ENCODE results near the gene CXXC5.

CXXC5 gene

GRCh38 chr5:139662617-139663016, 14.5 kb downstream of the CXXC5 start:
- no peak overlapping the region for H3K4me3 ChIP-seq (ENCODE audit: low read depth, low read length)
- TF ChIP-seq CTCF (IDR thresholded peaks at IDR 0.05; ENCODE audit: borderline replicate concordance, insufficient read depth, low read depth, low read length): no peak

- TF ChIP-seq CTCF (IDR thresholded peaks at IDR 0.05; ENCODE audit: borderline replicate concordance, insufficient read depth, low read depth, low read length): no peak
- no peak overlapping the region for H3K4me3 ChIP-seq (ENCODE audit: low read depth, low read length)
Observed at GRCh38 chr5:139663207-139664085, 15.3 kb downstream of the CXXC5 start.

- TF ChIP-seq CTCF (IDR thresholded peaks at IDR 0.05; ENCODE audit: borderline replicate concordance, insufficient read depth, low read depth, low read length): no peak
- H3K4me3 ChIP-seq (ENCODE audit: low read depth, low read length): no peak overlapping the region
Observed at GRCh38 chr5:139664086-139664693, 16.0 kb downstream of the CXXC5 start.

GRCh38 chr5:139664727-139665351, 16.7 kb downstream of the CXXC5 start:
- TF ChIP-seq CTCF (IDR thresholded peaks at IDR 0.05; ENCODE audit: borderline replicate concordance, insufficient read depth, low read depth, low read length): no peak
- H3K4me3 ChIP-seq (ENCODE audit: low read depth, low read length): no peak overlapping the region

GRCh38 chr5:139665626-139666025, 17.5 kb downstream of the CXXC5 start:
- TF ChIP-seq CTCF (IDR thresholded peaks at IDR 0.05; ENCODE audit: borderline replicate concordance, insufficient read depth, low read depth, low read length): no peak
- H3K4me3 ChIP-seq (ENCODE audit: low read depth, low read length): no peak overlapping the region

- TF ChIP-seq CTCF (IDR thresholded peaks at IDR 0.05; ENCODE audit: borderline replicate concordance, insufficient read depth, low read depth, low read length): no peak
- H3K4me3 ChIP-seq (ENCODE audit: low read depth, low read length): no peak overlapping the region
Observed at GRCh38 chr5:139666551-139666950, 18.4 kb downstream of the CXXC5 start.
